H9 (cell line): ENCODE results near the gene LAMC1. TPM values are rescaled to one million over a fixed set of nuclear protein-coding genes. Genes with fewer than 3 reads are reported as not detected.

ENCODE experiments used
- DNase-seq: peaks from one replicate; pipeline ENCODE4 v3.0.0-alpha.2; 2017
- H2AFZ ChIP-seq: one replicate; pipeline ENCODE4 v1.6.1; 2013; ENCODE audit warnings: mild to moderate bottlenecking, low read length, control low read depth, moderate library complexity
- H2AK5ac ChIP-seq: 2 replicates; pipeline ENCODE4 v1.6.1; 2013; ENCODE audit warnings: low read length, control low read depth, mixed read lengths; ENCODE audit not compliant: insufficient read length
- H2BK120ac ChIP-seq: one replicate; pipeline ENCODE4 v1.6.1; 2013; ENCODE audit warnings: low read depth, mild to moderate bottlenecking, low read length, control low read depth, inconsistent platforms; ENCODE audit not compliant: poor library complexity, severe bottlenecking
- H2BK12ac ChIP-seq: 2 replicates; pipeline ENCODE4 v1.6.1; 2013; ENCODE audit warnings: low read length, control low read depth, mixed read lengths, low read depth; ENCODE audit not compliant: insufficient read length
- H2BK15ac ChIP-seq: 2 replicates; pipeline ENCODE4 v1.6.1; 2013; ENCODE audit warnings: low read depth, low read length, control low read depth
- H2BK20ac ChIP-seq: one replicate; pipeline ENCODE4 v1.6.1; 2013; ENCODE audit warnings: low read depth, mild to moderate bottlenecking, low read length, control low read depth, inconsistent platforms; ENCODE audit not compliant: poor library complexity, severe bottlenecking
- H2BK5ac ChIP-seq: 2 replicates; pipeline ENCODE4 v1.6.1; 2013; ENCODE audit warnings: low read length, control low read depth, mixed read lengths; ENCODE audit not compliant: insufficient read length
- H3K14ac ChIP-seq: 2 replicates; pipeline ENCODE4 v1.6.1; 2013; ENCODE audit warnings: low read length, control low read depth; ENCODE audit not compliant: insufficient read depth
- H3K18ac ChIP-seq: 2 replicates; pipeline ENCODE4 v1.6.1; 2013; ENCODE audit warnings: low read depth, mild to moderate bottlenecking, mixed read lengths, low read length, control low read depth; ENCODE audit not compliant: insufficient read length
- H3K23ac ChIP-seq: 2 replicates; pipeline ENCODE4 v1.6.1; 2013; ENCODE audit warnings: low read length, control low read depth, mixed read lengths, low read depth; ENCODE audit not compliant: insufficient read length
- H3K23me2 ChIP-seq: 2 replicates; pipeline ENCODE4 v1.6.1; 2013; ENCODE audit warnings: low read depth, mild to moderate bottlenecking, mixed read lengths, low read length, control low read depth; ENCODE audit not compliant: insufficient read length, poor library complexity, severe bottlenecking
- H3K27ac ChIP-seq: 2 replicates; pipeline ENCODE4 v1.5.1; 2013; ENCODE audit warnings: low read length, control low read depth, mixed read lengths, low read depth; ENCODE audit not compliant: insufficient read length
- H3K27me3 ChIP-seq: 2 replicates; pipeline ENCODE4 v1.6.1; 2013; ENCODE audit warnings: low read length, control low read depth, inconsistent platforms; ENCODE audit not compliant: insufficient read depth
- H3K4ac ChIP-seq: 2 replicates; pipeline ENCODE4 v1.6.1; 2013; ENCODE audit warnings: low read depth, mild to moderate bottlenecking, control low read depth, inconsistent platforms, low read length, moderate library complexity
- H3K4me1 ChIP-seq: 2 replicates; pipeline ENCODE4 v1.6.1; 2013; ENCODE audit warnings: low read length, control low read depth, inconsistent platforms; ENCODE audit not compliant: insufficient read depth
- H3K4me2 ChIP-seq: 2 replicates; pipeline ENCODE4 v1.6.1; 2013; ENCODE audit warnings: low read length, control low read depth, mixed read lengths; ENCODE audit not compliant: insufficient read length, insufficient read depth
- H3K56ac ChIP-seq: 2 replicates; pipeline ENCODE4 v1.6.1; 2013; ENCODE audit warnings: low read depth, mild to moderate bottlenecking, mixed read lengths, low read length, control low read depth; ENCODE audit not compliant: insufficient read length
- H3K79me1 ChIP-seq: 2 replicates; pipeline ENCODE4 v1.6.1; 2013; ENCODE audit warnings: low read depth, mild to moderate bottlenecking, moderate library complexity, low read length, control low read depth, inconsistent platforms; ENCODE audit not compliant: insufficient read depth, poor library complexity, severe bottlenecking
- H3K79me2 ChIP-seq: 2 replicates; pipeline ENCODE4 v1.6.1; 2013; ENCODE audit warnings: low read length, control low read depth, inconsistent platforms; ENCODE audit not compliant: insufficient read depth
- H3K9ac ChIP-seq: 2 replicates; pipeline ENCODE4 v1.6.1; 2013; ENCODE audit warnings: low read length, control low read depth, mixed read lengths; ENCODE audit not compliant: insufficient read length; ENCODE audit errors: extremely low read depth
- H3K9me3 ChIP-seq: one replicate; pipeline ENCODE4 v1.6.1; 2013; ENCODE audit warnings: low read depth, low read length, inconsistent platforms; ENCODE audit not compliant: control insufficient read depth
- H3T11ph ChIP-seq: one replicate; pipeline ENCODE4 v1.6.1; 2013; ENCODE audit warnings: mild to moderate bottlenecking, low read length, control low read depth, inconsistent platforms
- H4K20me1 ChIP-seq: one replicate; pipeline ENCODE4 v1.6.1; 2013; ENCODE audit not compliant: control insufficient read depth, insufficient read length, insufficient read depth
- H4K5ac ChIP-seq: 2 replicates; pipeline ENCODE4 v1.6.1; 2013; ENCODE audit warnings: low read depth, mild to moderate bottlenecking, mixed read lengths, low read length, control low read depth; ENCODE audit not compliant: insufficient read length
- H4K8ac ChIP-seq: replicated peaks from 2 replicates; pipeline ENCODE4 v1.6.1; 2013; ENCODE audit warnings: low read length, control low read depth, mixed read lengths, low read depth; ENCODE audit not compliant: insufficient read length
- H4K91ac ChIP-seq: 2 replicates; pipeline ENCODE4 v1.6.1; 2013; ENCODE audit warnings: low read depth, mild to moderate bottlenecking, moderate library complexity, mixed read lengths, low read length, control low read depth; ENCODE audit not compliant: insufficient read length
- H3K27ac Mint-ChIP-seq, 3 experiments: 2 replicates in 2 of 3; 3 replicates in 1 of 3; pipeline ENCODE4 v1.8.0; 2020 to 2021; ENCODE audit warnings: mixed read lengths in 3 of 3, mild to moderate bottlenecking in 1 of 3, moderate library complexity in 1 of 3
- H3K27me3 Mint-ChIP-seq: 2 replicates; pipeline ENCODE4 v1.8.0; 2021; ENCODE audit warnings: low read depth, mild to moderate bottlenecking, moderate library complexity, mixed read lengths
- H3K36me3 Mint-ChIP-seq, 3 experiments: 2 replicates in 2 of 3; 3 replicates in 1 of 3; pipeline ENCODE4 v1.8.0; 2020 to 2021; ENCODE audit warnings: low read depth in 3 of 3, mixed read lengths in 3 of 3; ENCODE audit not compliant: insufficient read depth in 1 of 3
- H3K4me1 Mint-ChIP-seq, 2 experiments: 2 replicates each; pipeline ENCODE4 v1.8.0; 2020; ENCODE audit warnings: mixed read lengths in 2 of 2
- H3K4me3 Mint-ChIP-seq, 2 experiments: 2 replicates in 1 of 2; 3 replicates in 1 of 2; pipeline ENCODE4 v1.8.0; 2020 to 2021; ENCODE audit warnings: mild to moderate bottlenecking in 2 of 2, mixed read lengths in 2 of 2, moderate library complexity in 1 of 2
- H3K9me3 Mint-ChIP-seq, 2 experiments: 2 replicates in 1 of 2; 3 replicates in 1 of 2; pipeline ENCODE4 v1.8.0; 2020; ENCODE audit warnings: mild to moderate bottlenecking in 2 of 2, mixed read lengths in 2 of 2, moderate library complexity in 1 of 2
- WGBS: extraction: QIAGEN DNeasy Blood & Tissue Kit; methylation state at CpG from one replicate; pipeline ENCODE4 v1.1.7; 2013; ENCODE audit warnings: missing lambda C conversion rate, low lambda C conversion rate, mixed read lengths; ENCODE audit not compliant: insufficient read length; ENCODE audit errors: extremely low coverage; 5-methylcytosine and 5-hydroxymethylcytosine counted together
- total RNA-seq: library from RNA; stranded (reverse); gene quantifications from 2 replicates; pipeline ENCODE4 v1.2.1, GENCODE V29; 2021
- TF ChIP-seq, protein P1 (sequence below): fragments of 200-600 bp; sonication (generic); conservative IDR thresholded peaks from 3 replicates; pipeline ENCODE4 v1.8.0; 2021; ENCODE audit warnings: antibody characterized with exemption, mild to moderate bottlenecking

LAMC1 gene
- total RNA-seq, 1 experiment from 2014 or later = 96.2 TPM

DNA sequence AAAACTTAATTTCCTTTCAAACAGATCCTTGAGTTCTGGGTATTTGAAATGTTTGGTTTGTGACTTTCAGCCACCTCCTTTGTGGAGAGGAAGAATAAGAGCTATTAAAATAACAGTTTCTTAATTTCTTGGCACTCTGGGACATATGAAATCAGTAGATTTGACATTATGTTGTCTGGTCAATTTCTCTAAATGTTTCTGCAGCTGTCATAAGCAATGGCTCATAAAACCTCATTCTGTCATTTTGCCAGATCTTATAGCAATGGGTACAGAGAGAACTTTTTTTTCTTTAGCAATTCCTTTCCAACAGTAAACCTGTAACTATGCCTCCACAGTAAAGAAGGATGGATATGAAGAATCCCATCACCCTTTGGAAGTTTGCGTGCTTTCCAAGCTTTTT lies 52.6 kb downstream of the LAMC1 start:
- Mint-ChIP-seq H3K36me3 (peaks cover 5 to 7% (median 7%) of the 10 kb centered on the region in 3 experiments), H3K4me1 (peaks cover 18 to 19% of the 10 kb centered on the region in 2 experiments), H3K27ac (no peak overlapping the region), H3K9me3 (peaks cover 5 to 7% of the 10 kb centered on the region in 2 experiments), H3K27me3 (no peaks in the 10 kb centered on the region), H3K4me3 (no peak overlapping the region)
- no peak overlapping the region for H2BK20ac ChIP-seq
- no peak overlapping the region for H4K5ac ChIP-seq
- no peak overlapping the region for H3K4ac ChIP-seq
- H3K23ac ChIP-seq = no peak overlapping the region
- H2AK5ac ChIP-seq = no peak overlapping the region
- H2BK15ac ChIP-seq = no peak overlapping the region
- H3K27me3 ChIP-seq = no peaks in the 10 kb centered on the region
- no peak overlapping the region for H3T11ph ChIP-seq
- no peaks in the 10 kb centered on the region for H3K79me1 ChIP-seq
- TF ChIP-seq, protein P1, sequence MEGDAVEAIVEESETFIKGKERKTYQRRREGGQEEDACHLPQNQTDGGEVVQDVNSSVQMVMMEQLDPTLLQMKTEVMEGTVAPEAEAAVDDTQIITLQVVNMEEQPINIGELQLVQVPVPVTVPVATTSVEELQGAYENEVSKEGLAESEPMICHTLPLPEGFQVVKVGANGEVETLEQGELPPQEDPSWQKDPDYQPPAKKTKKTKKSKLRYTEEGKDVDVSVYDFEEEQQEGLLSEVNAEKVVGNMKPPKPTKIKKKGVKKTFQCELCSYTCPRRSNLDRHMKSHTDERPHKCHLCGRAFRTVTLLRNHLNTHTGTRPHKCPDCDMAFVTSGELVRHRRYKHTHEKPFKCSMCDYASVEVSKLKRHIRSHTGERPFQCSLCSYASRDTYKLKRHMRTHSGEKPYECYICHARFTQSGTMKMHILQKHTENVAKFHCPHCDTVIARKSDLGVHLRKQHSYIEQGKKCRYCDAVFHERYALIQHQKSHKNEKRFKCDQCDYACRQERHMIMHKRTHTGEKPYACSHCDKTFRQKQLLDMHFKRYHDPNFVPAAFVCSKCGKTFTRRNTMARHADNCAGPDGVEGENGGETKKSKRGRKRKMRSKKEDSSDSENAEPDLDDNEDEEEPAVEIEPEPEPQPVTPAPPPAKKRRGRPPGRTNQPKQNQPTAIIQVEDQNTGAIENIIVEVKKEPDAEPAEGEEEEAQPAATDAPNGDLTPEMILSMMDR = no peak
- H2BK12ac ChIP-seq = no peak overlapping the region
- no peak overlapping the region for H2BK5ac ChIP-seq
- H3K18ac ChIP-seq = no peak overlapping the region
- H3K14ac ChIP-seq = no peak overlapping the region
- H4K20me1 ChIP-seq = no peaks in the 10 kb centered on the region
- no peak overlapping the region for H4K8ac ChIP-seq
- no peaks in the 10 kb centered on the region for H3K23me2 ChIP-seq
- H3K4me1 ChIP-seq = 0 out of 2 replicates have a peak, but pooled peaks cover 5% of the 10 kb centered on the region
- WGBS = no CpG with 5 or more reads among the region's 1 CpG
- no peak overlapping the region for H3K27ac ChIP-seq
- no peak overlapping the region for H3K56ac ChIP-seq
- DNase-seq = no peak
- no peak overlapping the region for H2AFZ ChIP-seq
- no peak overlapping the region for H3K4me2 ChIP-seq
- no peaks in the 10 kb centered on the region for H3K9me3 ChIP-seq
- no peak overlapping the region for H3K9ac ChIP-seq
- H3K79me2 ChIP-seq = peaks cover 3% of the 10 kb centered on the region; the same call in 1 of the 2 replicates
- H4K91ac ChIP-seq = no peak overlapping the region
- H2BK120ac ChIP-seq = no peak overlapping the region
